ENCODE results near the gene LBH. TPM values are rescaled to one million over a fixed set of nuclear protein-coding genes. Genes with fewer than 3 reads are reported as not detected.

The LBH gene
- polyA plus RNA-seq, 3 donors, result 0.41 to 0.76 (median 0.42) TPM

DNA sequence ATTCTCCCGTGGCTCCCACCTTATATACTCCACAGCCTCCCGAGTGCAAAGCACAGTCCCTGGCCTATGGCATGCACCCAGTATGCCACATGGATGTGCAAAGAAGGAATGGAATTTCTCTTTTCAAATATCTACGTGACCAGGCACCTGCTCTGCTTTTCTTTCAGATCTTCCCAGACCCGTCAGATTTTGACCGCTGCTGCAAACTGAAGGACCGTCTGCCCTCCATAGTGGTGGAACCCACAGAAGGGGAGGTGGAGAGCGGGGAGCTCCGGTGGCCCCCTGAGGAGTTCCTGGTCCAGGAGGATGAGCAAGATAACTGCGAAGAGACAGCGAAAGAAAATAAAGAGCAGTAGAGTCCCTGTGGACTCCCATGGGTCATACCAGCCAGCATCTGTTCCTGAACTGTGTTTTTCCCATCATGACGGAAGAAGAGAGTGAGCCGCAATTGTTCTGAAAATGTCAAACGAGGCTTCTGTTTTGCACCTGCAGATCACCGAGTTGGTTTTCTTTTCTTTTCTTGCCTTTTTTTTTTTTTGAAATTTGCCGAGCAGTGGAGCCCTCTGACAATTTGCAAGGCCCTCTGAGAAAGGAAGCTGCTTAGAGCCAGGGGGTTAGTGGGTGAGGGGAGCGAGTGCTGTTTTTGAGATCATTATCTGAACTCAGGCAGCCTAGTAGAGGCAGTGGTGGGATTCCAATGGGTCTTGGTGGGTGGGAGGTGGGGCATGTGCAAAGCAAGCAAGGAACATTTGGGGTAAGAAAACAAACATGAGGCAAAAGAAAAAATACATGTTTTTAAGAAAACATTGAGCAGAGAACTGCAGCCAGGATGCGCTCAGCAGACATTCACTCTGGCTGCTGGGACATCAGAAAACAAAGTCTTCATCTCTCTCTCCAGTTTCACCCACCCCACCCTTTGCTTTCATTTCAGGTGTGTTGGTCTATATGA, 26.2 kb downstream of the LBH start:
- intact Hi-C loops (cut with micrococcal nuclease), result no loop called here
- H3K36me3 ChIP-seq (replicated peaks in 1 of 2; ENCODE audit: control insufficient read depth in 1 of 2, insufficient read depth in 2 of 2, low read length in 2 of 2), result no peaks in the 10 kb centered on the region
- DNase-seq, result no peak
- H3K27me3 ChIP-seq (ENCODE audit: control insufficient read depth in 2 of 2, insufficient read depth in 2 of 2, low read length in 2 of 2), result no peaks in the 10 kb centered on the region
- no peaks in the 10 kb centered on the region for H3K79me2 ChIP-seq (ENCODE audit: insufficient read depth, low read length)
- H3K4me1 ChIP-seq (ENCODE audit: control insufficient read depth in 1 of 2, insufficient read depth in 2 of 2, low read length in 2 of 2), result no peaks in the 10 kb centered on the region
- no peak overlapping the region for H3K4me2 ChIP-seq (replicated peaks; ENCODE audit: extremely low read depth, low read length, poor library complexity, severe bottlenecking)
- Mint-ChIP-seq H3K27ac (no peak overlapping the region), H3K27me3 (ENCODE audit: low read depth in 3 of 3) (peaks cover 11 to 13% (median 12%) of the 10 kb centered on the region in 3 donors), H3K9me3 (peaks cover 0 to 7% (median 4%) of the 10 kb centered on the region in 7 donors), H3K4me1 (no peaks in the 10 kb centered on the region), H3K36me3 (peaks cover 0 to 1% of the 10 kb centered on the region in 2 donors), H3K4me3 (no peak overlapping the region)
- no peaks in the 10 kb centered on the region for H4K20me1 ChIP-seq (ENCODE audit: insufficient read depth, low read length)
- TF ChIP-seq, protein P1, sequence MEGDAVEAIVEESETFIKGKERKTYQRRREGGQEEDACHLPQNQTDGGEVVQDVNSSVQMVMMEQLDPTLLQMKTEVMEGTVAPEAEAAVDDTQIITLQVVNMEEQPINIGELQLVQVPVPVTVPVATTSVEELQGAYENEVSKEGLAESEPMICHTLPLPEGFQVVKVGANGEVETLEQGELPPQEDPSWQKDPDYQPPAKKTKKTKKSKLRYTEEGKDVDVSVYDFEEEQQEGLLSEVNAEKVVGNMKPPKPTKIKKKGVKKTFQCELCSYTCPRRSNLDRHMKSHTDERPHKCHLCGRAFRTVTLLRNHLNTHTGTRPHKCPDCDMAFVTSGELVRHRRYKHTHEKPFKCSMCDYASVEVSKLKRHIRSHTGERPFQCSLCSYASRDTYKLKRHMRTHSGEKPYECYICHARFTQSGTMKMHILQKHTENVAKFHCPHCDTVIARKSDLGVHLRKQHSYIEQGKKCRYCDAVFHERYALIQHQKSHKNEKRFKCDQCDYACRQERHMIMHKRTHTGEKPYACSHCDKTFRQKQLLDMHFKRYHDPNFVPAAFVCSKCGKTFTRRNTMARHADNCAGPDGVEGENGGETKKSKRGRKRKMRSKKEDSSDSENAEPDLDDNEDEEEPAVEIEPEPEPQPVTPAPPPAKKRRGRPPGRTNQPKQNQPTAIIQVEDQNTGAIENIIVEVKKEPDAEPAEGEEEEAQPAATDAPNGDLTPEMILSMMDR (IDR thresholded peaks at IDR 0.05), result no peak
- no peak overlapping the region for H2AFZ ChIP-seq (ENCODE audit: insufficient read depth, low read depth, low read length, poor library complexity, severe bottlenecking)
- peaks cover 0 to 4% of the 10 kb centered on the region in 2 donors for H3K9me3 ChIP-seq (replicated peaks in 1 of 2; ENCODE audit: control insufficient read depth in 1 of 2, insufficient read depth in 1 of 2, low read length in 2 of 2)
- H3K27ac ChIP-seq (ENCODE audit: low read depth in 1 of 2, low read length in 2 of 2), result no peak overlapping the region
- H3K9ac ChIP-seq (ENCODE audit: insufficient read depth, low read length, poor library complexity, severe bottlenecking), result no peak overlapping the region
- WGBS (ENCODE audit: insufficient coverage), result 97% methylated on average over 11 of the region's 17 CpGs
- no peak overlapping the region for H3K4me3 ChIP-seq (replicated peaks in 1 of 3; ENCODE audit: low read depth in 2 of 3, low read length in 3 of 3)

DNA sequence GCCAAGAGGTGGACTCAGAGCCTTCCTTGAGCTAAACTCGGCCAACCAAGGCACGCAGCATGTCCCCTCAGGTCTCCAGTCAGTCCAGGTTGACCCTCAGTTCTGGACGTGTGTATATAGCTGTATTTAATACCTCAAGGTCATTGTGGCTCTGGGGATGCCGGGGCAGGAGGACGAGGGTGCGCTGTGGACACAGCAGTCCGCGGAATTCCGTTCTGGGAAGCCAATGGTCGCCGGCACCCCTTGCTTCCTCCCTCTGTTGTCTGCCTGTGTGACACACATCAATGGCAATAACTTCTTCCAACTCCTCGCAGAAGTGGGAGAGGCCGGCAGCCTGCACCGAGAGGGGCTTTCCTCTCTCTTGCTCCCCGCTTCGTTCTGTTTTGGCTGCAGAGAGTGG, 27.7 kb downstream of the LBH start:
- no peak overlapping the region for H3K27ac Mint-ChIP-seq
- peaks cover 8 to 18% (median 13%) of the 10 kb centered on the region in 3 donors for H3K27me3 Mint-ChIP-seq (ENCODE audit: low read depth in 3 of 3)
- H3K36me3 Mint-ChIP-seq, result peaks cover 0 to 1% of the 10 kb centered on the region in 2 donors
- no peaks in the 10 kb centered on the region for H3K4me1 Mint-ChIP-seq
- Histone ChIP-seq H3K9me3 (replicated peaks in 1 of 2; ENCODE audit: control insufficient read depth in 1 of 2, insufficient read depth in 1 of 2, low read length in 2 of 2) (peaks cover 0 to 4% of the 10 kb centered on the region in 2 donors), H3K4me2 (replicated peaks; ENCODE audit: extremely low read depth, low read length, poor library complexity, severe bottlenecking) (no peak overlapping the region), H3K9ac (ENCODE audit: insufficient read depth, low read length, poor library complexity, severe bottlenecking) (no peak overlapping the region), H3K27me3 (ENCODE audit: control insufficient read depth in 2 of 2, insufficient read depth in 2 of 2, low read length in 2 of 2) (no peaks in the 10 kb centered on the region), H3K27ac (ENCODE audit: low read depth in 1 of 2, low read length in 2 of 2) (no peak overlapping the region), H3K4me1 (ENCODE audit: control insufficient read depth in 1 of 2, insufficient read depth in 2 of 2, low read length in 2 of 2) (no peaks in the 10 kb centered on the region), H3K79me2 (ENCODE audit: insufficient read depth, low read length) (no peaks in the 10 kb centered on the region), H3K36me3 (replicated peaks in 1 of 2; ENCODE audit: control insufficient read depth in 1 of 2, insufficient read depth in 2 of 2, low read length in 2 of 2) (no peaks in the 10 kb centered on the region), H2AFZ (ENCODE audit: insufficient read depth, low read depth, low read length, poor library complexity, severe bottlenecking) (no peak overlapping the region), H4K20me1 (ENCODE audit: insufficient read depth, low read length) (no peaks in the 10 kb centered on the region), H3K4me3 (replicated peaks in 1 of 3; ENCODE audit: low read depth in 2 of 3, low read length in 3 of 3) (no peak overlapping the region)
- H3K9me3 Mint-ChIP-seq, result peaks cover 0 to 9% (median 4%) of the 10 kb centered on the region in 7 donors
- DNase-seq, result no peak
- no peak overlapping the region for H3K4me3 Mint-ChIP-seq
- intact Hi-C loops (cut with micrococcal nuclease), result no loop called here
- 96% methylated on average over 16 of the region's 16 CpGs for WGBS (ENCODE audit: insufficient coverage)
- TF ChIP-seq, protein P1 (IDR thresholded peaks at IDR 0.05), result no peak

All from CD14-positive monocyte (primary cell).